ENCODE results near the gene EMC8.

Gene EMC8

DNA sequence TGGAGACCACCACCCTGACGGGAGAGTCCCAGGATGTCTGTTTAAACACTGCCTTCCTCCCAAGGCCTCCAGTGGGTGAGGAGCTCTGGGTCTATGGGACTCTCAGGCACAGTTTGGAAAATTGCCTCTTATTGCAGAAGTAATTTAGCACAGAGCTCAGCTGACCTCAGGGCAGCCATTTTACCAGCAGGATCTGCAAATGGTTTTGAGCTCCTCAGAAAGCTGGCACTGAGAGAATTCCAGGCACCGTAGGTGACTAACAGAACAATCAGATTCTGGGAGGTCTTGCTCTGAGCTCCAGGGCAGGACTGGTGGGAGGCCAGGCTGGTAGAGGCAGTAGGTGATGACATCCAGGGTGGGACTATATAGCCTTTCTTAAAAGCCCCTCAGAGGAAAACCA is 31.1 kb downstream of the EMC8 start:
- TF ChIP-seq EZH2phosphoT487 (IDR thresholded peaks at IDR 0.05; ENCODE audit: low read depth): no peak
- TF ChIP-seq, protein P1, sequence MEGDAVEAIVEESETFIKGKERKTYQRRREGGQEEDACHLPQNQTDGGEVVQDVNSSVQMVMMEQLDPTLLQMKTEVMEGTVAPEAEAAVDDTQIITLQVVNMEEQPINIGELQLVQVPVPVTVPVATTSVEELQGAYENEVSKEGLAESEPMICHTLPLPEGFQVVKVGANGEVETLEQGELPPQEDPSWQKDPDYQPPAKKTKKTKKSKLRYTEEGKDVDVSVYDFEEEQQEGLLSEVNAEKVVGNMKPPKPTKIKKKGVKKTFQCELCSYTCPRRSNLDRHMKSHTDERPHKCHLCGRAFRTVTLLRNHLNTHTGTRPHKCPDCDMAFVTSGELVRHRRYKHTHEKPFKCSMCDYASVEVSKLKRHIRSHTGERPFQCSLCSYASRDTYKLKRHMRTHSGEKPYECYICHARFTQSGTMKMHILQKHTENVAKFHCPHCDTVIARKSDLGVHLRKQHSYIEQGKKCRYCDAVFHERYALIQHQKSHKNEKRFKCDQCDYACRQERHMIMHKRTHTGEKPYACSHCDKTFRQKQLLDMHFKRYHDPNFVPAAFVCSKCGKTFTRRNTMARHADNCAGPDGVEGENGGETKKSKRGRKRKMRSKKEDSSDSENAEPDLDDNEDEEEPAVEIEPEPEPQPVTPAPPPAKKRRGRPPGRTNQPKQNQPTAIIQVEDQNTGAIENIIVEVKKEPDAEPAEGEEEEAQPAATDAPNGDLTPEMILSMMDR (IDR thresholded peaks at IDR 0.05; ENCODE audit: low read depth, low read length): no peak
- H2AFZ ChIP-seq (ENCODE audit: low read depth, low read length): no peak overlapping the region
- no peaks in the 10 kb centered on the region for H3K79me2 ChIP-seq (ENCODE audit: low read length)
- no peak overlapping the region for H3K27ac ChIP-seq (ENCODE audit: low read length)
- H3K27me3 ChIP-seq (ENCODE audit: low read depth, low read length): 0 out of 2 replicates have a peak, but pooled peaks cover 6% of the 10 kb centered on the region
- no peak overlapping the region for H3K4me3 ChIP-seq (ENCODE audit: low read length)
- H3K9me3 ChIP-seq (ENCODE audit: insufficient read depth, low read length): no peaks in the 10 kb centered on the region
- no peaks in the 10 kb centered on the region for H4K20me1 ChIP-seq (ENCODE audit: insufficient read depth, low read length)
- no peaks in the 10 kb centered on the region for H3K36me3 ChIP-seq (replicated peaks; ENCODE audit: low read depth, low read length)
- no peak overlapping the region for H3K9ac ChIP-seq (ENCODE audit: low read length)
- H3K4me1 ChIP-seq (ENCODE audit: low read length): no peaks in the 10 kb centered on the region
- no peak overlapping the region for H3K4me2 ChIP-seq (ENCODE audit: low read length)

DNA sequence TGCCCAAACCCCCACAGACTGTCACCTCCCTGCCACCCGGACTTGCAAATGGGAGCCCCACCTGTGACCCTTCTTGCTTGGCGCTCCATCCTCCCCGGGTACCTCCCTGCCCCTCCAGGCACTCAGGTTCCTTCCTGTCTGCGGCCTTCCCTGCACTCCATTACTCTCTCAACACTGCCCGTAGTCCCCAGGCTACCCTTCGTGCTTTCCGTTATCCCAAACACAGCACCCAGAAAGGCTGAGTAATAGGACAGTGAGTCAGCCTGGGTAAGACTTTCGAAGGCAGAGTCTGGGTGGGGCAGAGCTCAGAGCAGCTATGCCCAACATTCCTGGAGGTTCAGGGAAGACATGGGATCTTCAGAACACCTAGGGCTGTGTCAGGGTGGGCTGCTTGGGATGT is 31.8 kb downstream of the EMC8 start:
- no peak overlapping the region for H2AFZ ChIP-seq (ENCODE audit: low read depth, low read length)
- no peak overlapping the region for H3K9ac ChIP-seq (ENCODE audit: low read length)
- no peaks in the 10 kb centered on the region for H3K79me2 ChIP-seq (ENCODE audit: low read length)
- no peak overlapping the region for H3K4me2 ChIP-seq (ENCODE audit: low read length)
- H3K9me3 ChIP-seq (ENCODE audit: insufficient read depth, low read length): no peaks in the 10 kb centered on the region
- no peaks in the 10 kb centered on the region for H3K4me1 ChIP-seq (ENCODE audit: low read length)
- H3K4me3 ChIP-seq (ENCODE audit: low read length): no peak overlapping the region
- H4K20me1 ChIP-seq (ENCODE audit: insufficient read depth, low read length): no peaks in the 10 kb centered on the region
- no peak overlapping the region for H3K27ac ChIP-seq (ENCODE audit: low read length)
- TF ChIP-seq EZH2phosphoT487 (IDR thresholded peaks at IDR 0.05; ENCODE audit: low read depth): no peak
- TF ChIP-seq, protein P1 (IDR thresholded peaks at IDR 0.05; ENCODE audit: low read depth, low read length): no peak
- no peaks in the 10 kb centered on the region for H3K36me3 ChIP-seq (replicated peaks; ENCODE audit: low read depth, low read length)
- 0 out of 2 replicates have a peak, but pooled peaks cover 11% of the 10 kb centered on the region for H3K27me3 ChIP-seq (ENCODE audit: low read depth, low read length)

DNA sequence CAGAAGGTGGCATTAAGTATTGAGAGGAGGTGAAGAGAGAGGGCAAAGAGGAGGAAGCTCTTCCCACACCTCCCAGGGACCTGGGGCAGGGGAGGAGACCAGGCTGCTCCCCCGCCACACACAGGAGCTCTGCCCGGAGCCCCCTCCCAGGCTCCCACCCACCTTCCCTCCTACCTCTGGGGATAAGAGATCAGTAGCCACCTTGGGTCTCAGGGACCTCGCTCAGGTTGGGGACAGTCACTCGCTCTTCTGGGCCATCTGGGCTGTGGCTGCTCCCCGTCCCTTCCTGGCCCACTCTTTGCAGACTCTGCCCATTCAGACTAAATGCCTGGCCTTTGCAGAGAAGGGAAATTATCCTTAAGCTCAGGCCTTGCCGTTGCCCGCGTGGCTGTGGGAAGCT is 33.6 kb downstream of the EMC8 start:
- H3K9ac ChIP-seq (ENCODE audit: low read length): no peak overlapping the region
- H4K20me1 ChIP-seq (ENCODE audit: insufficient read depth, low read length): no peaks in the 10 kb centered on the region
- H3K9me3 ChIP-seq (ENCODE audit: insufficient read depth, low read length): no peaks in the 10 kb centered on the region
- H3K36me3 ChIP-seq (replicated peaks; ENCODE audit: low read depth, low read length): no peaks in the 10 kb centered on the region
- no peak overlapping the region for H2AFZ ChIP-seq (ENCODE audit: low read depth, low read length)
- no peak overlapping the region for H3K4me2 ChIP-seq (ENCODE audit: low read length)
- peaks cover 19% of the 10 kb centered on the region; the same call in 1 of the 2 replicates for H3K27me3 ChIP-seq (ENCODE audit: low read depth, low read length)
- peaks cover 4% of the 10 kb centered on the region; the same call in 1 of the 2 replicates for H3K4me1 ChIP-seq (ENCODE audit: low read length)
- no peak overlapping the region for H3K27ac ChIP-seq (ENCODE audit: low read length)
- H3K4me3 ChIP-seq (ENCODE audit: low read length): no peak overlapping the region
- H3K79me2 ChIP-seq (ENCODE audit: low read length): no peaks in the 10 kb centered on the region
- TF ChIP-seq EZH2phosphoT487 (IDR thresholded peaks at IDR 0.05; ENCODE audit: low read depth): no peak

DNA sequence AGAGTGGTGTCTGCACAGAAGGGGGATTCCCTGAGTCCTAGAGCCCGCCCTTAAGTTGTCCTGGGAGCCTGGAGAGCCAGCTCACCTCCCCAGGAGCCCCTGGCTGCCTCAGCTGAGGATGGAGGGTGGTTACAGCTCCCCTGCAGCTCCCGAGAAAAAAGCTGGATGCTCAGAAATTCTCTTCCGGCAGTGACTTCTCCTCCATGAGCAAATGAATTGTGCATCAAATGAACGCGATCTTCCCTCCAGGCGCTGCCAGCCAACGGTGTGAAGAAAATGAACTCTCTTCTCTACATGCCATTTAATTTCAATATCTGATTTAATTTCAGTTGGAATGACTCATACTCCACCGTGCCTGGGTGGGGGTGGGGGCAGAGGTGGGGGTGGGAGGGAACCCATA is 34.1 kb downstream of the EMC8 start:
- TF ChIP-seq, protein P1 (IDR thresholded peaks at IDR 0.05; ENCODE audit: low read depth, low read length): no peak
- no peak for TF ChIP-seq EZH2phosphoT487 (IDR thresholded peaks at IDR 0.05; ENCODE audit: low read depth)
- H2AFZ ChIP-seq (ENCODE audit: low read depth, low read length): no peak overlapping the region
- H3K9ac ChIP-seq (ENCODE audit: low read length): no peak overlapping the region
- no peaks in the 10 kb centered on the region for H3K79me2 ChIP-seq (ENCODE audit: low read length)
- H3K36me3 ChIP-seq (replicated peaks; ENCODE audit: low read depth, low read length): no peaks in the 10 kb centered on the region
- H3K27me3 ChIP-seq (ENCODE audit: low read depth, low read length): peaks cover 23% of the 10 kb centered on the region
- no peak overlapping the region for H3K27ac ChIP-seq (ENCODE audit: low read length)
- no peaks in the 10 kb centered on the region for H3K9me3 ChIP-seq (ENCODE audit: insufficient read depth, low read length)
- H3K4me1 ChIP-seq (ENCODE audit: low read length): peaks cover 4% of the 10 kb centered on the region; the same call in 1 of the 2 replicates
- no peak overlapping the region for H3K4me3 ChIP-seq (ENCODE audit: low read length)
- H3K4me2 ChIP-seq (ENCODE audit: low read length): no peak overlapping the region
- no peaks in the 10 kb centered on the region for H4K20me1 ChIP-seq (ENCODE audit: insufficient read depth, low read length)

Measured in OCI-LY3 (cell line).